VCaP (cell line): ENCODE measurements around the gene GCH1.

Source experiments
- H3K27ac ChIP-seq: fragments of 450-650 bp; 2 replicates; pipeline ENCODE4 v1.5.1; 2017
- TF ChIP-seq, protein P1 (sequence below): fragments of 450-650 bp; conservative IDR thresholded peaks from 2 replicates; pipeline ENCODE4 v1.5.1; 2017; ENCODE audit warnings: mild to moderate bottlenecking, moderate library complexity

GCH1 gene

DNA sequence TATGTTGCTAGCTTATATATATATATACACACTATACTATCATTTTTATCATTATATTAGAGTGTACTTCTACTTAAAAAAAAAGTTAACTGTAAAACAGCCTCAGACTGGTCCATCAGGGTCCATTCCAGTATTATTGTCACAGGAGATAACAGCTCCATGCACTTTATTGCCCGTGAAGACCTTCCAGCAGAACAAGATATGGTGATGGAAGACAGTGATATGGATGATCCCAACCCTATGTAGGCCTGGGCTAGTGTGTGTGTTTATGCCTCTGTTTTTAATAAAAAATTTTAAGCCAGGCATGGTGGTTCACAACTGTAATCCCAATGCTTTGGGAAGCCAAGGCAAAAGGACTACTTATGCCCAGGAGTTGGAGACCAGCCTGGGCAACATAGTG is 86.2 kb downstream of the GCH1 start:
- H3K27ac ChIP-seq = no peak overlapping the region
- TF ChIP-seq, protein P1, sequence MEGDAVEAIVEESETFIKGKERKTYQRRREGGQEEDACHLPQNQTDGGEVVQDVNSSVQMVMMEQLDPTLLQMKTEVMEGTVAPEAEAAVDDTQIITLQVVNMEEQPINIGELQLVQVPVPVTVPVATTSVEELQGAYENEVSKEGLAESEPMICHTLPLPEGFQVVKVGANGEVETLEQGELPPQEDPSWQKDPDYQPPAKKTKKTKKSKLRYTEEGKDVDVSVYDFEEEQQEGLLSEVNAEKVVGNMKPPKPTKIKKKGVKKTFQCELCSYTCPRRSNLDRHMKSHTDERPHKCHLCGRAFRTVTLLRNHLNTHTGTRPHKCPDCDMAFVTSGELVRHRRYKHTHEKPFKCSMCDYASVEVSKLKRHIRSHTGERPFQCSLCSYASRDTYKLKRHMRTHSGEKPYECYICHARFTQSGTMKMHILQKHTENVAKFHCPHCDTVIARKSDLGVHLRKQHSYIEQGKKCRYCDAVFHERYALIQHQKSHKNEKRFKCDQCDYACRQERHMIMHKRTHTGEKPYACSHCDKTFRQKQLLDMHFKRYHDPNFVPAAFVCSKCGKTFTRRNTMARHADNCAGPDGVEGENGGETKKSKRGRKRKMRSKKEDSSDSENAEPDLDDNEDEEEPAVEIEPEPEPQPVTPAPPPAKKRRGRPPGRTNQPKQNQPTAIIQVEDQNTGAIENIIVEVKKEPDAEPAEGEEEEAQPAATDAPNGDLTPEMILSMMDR = no peak

DNA sequence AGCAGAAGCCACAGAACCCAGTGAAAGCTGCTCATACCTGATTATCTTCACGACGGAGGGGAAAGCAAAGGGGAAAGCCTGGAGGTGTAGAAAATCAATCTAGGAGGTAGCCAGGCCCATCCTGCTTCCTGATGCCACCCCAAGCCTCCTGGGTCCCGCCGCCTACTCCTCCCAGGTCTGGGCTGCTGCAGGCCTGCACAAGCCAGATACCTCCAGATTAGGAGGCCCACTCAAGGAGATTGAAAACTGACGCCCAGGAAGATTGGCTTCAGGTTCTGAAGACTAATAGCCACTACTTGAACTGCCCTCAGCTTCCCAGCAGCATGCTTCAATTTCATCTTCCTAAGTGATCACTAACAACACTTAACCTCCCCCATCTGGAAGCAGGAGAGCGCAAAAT is 87.1 kb downstream of the GCH1 start:
- peak overlapping the region; percentile 66 for H3K27ac ChIP-seq

DNA sequence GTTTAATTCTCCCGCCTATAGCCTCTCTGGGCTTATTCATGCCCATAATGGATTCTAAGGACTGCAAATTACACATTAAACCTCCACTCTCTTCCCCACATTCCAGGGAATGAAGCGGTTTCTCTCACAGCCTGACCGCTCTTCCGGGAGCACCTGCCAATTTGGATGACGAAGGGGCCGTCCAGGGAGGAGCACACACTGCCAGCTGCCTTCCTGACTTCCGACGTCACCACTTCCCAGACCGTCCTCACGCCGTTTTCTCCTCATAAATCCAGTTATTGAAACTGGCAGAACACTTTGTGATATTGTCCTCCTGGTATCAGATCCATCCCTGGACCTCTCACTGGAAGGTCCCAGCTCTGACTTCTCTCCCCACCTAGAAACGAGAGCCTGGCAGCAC is 87.6 kb downstream of the GCH1 start:
- TF ChIP-seq, protein P1 = no peak
- H3K27ac ChIP-seq = peak overlapping the region; percentile 66

More for the DNA sequence above, 87.1 kb downstream of the GCH1 start:
- TF ChIP-seq, protein P1 = no peak

DNA sequence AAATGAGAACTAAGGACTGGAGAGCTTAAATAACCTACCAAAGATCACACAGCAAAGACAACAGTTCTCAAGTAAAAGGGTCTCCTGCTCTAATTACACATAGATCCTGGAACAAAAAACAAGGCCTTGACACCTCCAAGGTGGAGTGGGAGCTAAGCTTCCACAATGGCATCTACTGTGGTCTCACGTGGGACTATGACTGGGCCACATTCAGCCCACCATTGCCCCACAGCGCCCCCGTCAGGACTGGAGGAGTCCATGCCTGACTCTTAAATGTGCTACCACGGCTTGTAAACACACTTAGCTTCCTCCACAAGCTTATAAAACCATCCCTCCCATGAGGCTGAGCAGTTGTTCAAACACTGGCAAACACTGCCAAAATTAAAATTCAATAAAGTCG is 88.5 kb downstream of the GCH1 start:
- TF ChIP-seq, protein P1 = peak; percentile 34; the same call in 1 of the 2 replicates
- no peak overlapping the region; the same call in 1 of the 2 replicates for H3K27ac ChIP-seq

DNA sequence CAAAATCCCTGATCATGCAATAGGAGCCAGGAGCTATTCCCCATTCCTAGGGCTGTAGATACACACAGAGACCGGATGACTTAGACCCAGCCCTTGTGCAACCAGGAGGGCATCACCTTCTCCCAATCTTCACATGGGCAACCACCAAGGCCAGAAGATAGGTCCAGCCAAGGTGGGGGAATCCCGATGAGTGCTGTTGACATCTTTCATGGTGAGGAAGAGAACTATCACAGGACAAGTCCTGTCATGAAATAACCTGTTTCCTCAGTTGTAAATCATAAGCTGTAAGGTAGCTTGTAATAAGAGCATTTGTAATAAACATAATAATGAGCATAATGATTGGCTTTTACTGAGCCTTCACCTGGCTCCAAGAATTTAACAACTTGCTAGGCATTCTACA is 89.5 kb downstream of the GCH1 start:
- TF ChIP-seq, protein P1 = no peak
- H3K27ac ChIP-seq = no peak overlapping the region

DNA sequence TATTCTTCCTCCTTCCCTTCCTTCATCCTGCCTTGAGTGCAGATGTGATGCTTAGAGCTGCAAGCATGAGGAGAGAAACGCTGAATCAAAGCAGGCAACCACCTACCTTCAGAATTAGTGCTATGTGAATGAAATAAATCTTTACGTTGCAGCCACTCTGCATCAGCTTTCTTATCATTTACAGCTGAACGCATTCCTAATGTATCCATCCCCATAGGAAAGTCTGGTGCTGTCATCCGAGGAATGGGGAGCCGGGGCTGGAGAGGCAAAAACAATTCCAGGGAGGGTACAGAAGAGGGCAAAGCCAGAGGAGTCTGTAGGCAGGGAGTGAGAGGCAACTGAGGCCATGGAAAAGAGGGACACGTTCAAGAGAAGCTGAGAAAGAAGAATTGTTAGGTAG is 90.0 kb downstream of the GCH1 start:
- H3K27ac ChIP-seq = no peak overlapping the region
- TF ChIP-seq, protein P1 = no peak

DNA sequence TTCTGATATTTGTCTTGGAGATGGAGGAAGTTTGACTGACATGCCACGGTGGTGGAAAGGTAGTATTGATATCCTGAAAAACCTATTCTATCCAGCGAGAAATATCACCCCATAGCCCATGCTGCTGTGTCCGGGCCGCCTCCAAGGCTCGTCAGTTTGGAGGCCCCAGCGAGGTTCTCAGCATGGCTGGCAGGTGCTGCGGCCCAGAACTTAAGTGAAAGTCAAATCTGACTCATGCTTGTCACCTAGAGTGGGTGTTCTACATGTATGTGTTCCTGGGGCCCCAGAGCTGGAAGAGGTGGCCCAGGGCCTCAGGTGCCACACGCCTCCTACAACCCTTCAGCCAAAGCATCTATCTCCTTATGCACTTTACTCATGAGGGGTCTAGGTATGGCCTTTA is 92.9 kb downstream of the GCH1 start:
- no peak overlapping the region for H3K27ac ChIP-seq
- TF ChIP-seq, protein P1 = no peak
